KBM-7 (cell line): ENCODE data around the gene DSCAML1.

Source experiments
- DNase-seq: peaks from one replicate; pipeline ENCODE4 v3.0.0-alpha.2; 2015
- in situ Hi-C: fragments of 300-500 bp; cut with MboI; formaldehyde crosslinking; loops from 2 replicates; pipeline ENCODE4 v1.14.3; 2020; ENCODE audit warnings: low sequenced_read_pairs, low pct_unique_long_range_greater_than_20kb, mixed read lengths

DSCAML1 gene

DNA sequence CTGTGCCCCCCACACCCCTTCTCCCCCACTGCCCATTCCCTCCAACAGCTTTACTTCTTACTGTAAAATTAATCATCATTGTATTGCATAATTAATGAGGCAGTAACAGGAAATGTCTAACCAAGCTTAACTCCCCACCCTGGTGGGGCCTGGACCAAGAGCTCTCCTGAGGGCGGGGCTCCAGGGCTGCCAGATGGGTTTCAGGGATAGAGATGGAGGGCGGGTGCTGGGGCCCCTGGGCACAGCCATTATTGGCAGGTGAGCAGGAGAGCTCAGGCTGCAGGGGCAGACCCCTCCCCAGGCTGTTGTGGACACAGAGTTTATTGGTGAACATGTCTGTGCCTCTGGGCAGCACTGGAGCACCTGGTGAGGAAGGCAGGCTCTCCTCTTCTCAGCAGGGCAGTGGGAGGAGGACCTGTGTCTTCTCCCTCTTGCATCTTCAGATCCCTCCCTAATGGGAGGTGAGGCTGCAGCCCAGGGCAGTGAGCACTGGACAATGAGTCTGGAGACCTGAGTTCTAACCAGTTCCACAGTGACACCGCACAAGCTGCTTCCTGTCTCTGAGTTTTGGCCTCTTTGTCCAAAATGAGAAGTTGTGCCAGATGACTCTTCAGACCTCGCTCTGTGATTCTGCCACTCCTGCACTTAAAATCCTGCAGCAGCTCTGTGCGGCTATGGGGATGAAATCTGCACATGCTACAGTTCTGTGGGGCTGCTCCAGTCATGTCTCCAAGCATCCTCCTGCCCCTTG is 236.1 kb downstream of the DSCAML1 start:
- no peak for DNase-seq
- in situ Hi-C loops = no loop called here

DNA sequence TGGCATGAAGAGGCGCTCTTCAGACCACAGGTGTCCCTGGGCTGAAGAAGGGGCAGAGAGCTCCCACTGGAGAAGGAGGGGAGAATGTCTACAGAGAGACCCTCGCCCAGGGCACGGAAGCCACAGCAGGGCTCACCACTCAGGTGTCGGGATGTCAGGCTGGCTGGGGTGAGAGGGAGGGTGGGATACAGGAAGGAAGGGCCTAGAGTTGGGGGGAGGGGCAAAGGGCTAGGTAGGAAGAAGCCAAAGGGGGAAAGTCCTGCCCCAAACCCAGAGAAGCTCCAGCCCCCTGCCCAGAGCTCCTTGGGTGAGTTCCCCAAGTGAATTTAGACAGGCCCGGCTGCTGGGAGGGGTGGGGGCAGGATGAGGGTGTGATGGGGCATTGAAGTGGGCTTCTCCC is 237.3 kb downstream of the DSCAML1 start:
- DNase-seq = no peak
- in situ Hi-C loops = no loop called here

DNA sequence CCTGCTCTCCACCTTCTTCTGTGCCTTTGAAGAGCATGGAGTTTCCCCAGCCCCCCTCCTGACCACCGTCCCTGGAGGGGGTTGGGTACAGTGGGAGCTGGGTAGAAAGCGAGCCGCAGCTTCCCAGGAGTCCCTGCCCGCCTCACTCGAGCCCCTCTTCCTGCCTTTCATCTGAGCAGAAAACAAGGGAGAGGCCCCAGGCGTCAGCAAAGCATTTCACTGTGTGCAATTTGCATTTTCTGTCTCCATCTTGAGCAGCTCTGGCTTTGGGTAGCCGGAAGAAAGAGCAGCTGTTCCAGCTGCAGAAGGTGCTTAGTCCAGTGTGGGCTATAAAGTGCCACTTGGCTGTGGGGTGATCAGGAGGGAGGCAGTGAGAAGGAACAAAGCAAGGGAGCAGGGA is 239.7 kb downstream of the DSCAML1 start:
- DNase-seq = no peak

GRCh38 chr11:117554601-117555333 is 242.2 kb downstream of the DSCAML1 start:
- no peak for DNase-seq
- in situ Hi-C loops = no loop called here

More for the DNA sequence above, 239.7 kb downstream of the DSCAML1 start:
- in situ Hi-C loops = no loop called here

DNA sequence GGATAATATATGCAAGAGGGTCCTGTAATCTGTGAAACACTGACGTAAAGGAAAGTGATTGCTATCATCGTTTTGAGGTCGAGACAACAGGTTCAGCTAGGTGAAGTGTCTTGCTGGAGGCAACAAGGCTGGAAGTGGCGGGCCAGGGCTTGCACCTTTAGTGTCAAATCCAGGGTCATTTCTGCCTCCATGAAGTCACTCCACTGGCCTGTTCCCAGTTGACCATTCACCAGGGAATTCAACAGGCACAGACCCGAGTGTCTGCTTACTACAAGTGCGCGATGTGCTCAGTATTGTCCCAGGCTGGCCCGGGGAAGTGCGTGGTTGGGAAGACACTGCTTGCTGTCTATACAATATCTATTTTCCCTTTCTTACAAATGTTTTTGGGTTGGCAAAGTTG is 244.4 kb downstream of the DSCAML1 start:
- DNase-seq = no peak
- in situ Hi-C loops = no loop called here

- no peak for DNase-seq
- in situ Hi-C loops = no loop called here
Observed at GRCh38 chr11:117551761-117552343, 245.2 kb downstream of the DSCAML1 start.

DNA sequence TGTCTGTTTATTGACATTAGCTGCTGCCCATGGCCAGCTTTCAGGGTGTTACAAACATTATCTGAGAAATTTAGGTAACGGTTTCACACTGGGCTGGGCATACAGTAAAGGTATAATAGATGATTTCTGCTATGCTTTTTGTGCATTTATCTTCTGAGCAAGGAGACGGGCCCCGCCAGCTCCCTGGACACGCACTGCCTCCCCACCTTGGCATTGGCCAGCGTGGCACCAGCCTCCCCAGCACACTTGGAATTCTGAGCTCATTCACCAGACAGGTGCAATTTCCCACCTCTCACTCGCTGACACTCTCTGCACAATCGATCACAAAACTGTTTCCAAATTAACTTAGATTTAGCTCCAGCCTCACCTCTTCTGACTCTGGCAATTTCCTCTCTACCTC is 246.6 kb downstream of the DSCAML1 start:
- in situ Hi-C loops = no loop called here
- no peak for DNase-seq

- DNase-seq = no peak
- in situ Hi-C loops = no loop called here
Observed at GRCh38 chr11:117549417-117549816, 247.6 kb downstream of the DSCAML1 start.

- in situ Hi-C loops = no loop called here
- DNase-seq = no peak
Observed at GRCh38 chr11:117548876-117549275, 248.1 kb downstream of the DSCAML1 start.

- in situ Hi-C loops = no loop called here
Observed at GRCh38 chr11:117547946-117548345, 249.1 kb downstream of the DSCAML1 start.

GRCh38 chr11:117547195-117547850 is 249.7 kb downstream of the DSCAML1 start:
- in situ Hi-C loops = no loop called here
- no peak for DNase-seq

More at GRCh38 chr11:117547946-117548345, 249.1 kb downstream of the DSCAML1 start:
- DNase-seq = no peak

- DNase-seq = no peak
- in situ Hi-C loops = no loop called here
Observed at GRCh38 chr11:117546431-117547194, 250.4 kb downstream of the DSCAML1 start.

DNA sequence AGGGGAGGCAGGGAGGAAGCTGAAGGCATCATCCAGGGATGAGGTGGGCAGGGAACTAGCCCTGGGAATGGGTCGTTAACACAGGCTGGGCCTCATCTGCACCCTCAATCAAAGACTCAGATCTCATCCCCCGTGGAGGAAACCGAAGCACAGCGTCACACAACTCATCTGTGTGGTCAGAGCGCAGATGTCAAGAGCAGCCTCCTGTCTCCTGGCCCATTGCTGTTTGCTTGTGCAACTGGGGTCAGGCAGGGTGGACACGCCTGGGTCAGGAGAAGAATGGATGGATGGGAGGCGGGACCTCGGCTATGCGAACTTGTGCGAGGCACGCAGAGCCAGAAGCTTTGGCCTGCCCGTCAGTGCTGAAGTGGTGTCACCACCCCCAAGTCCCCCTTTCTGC is 251.3 kb downstream of the DSCAML1 start:
- in situ Hi-C loops = no loop called here
- DNase-seq = no peak

DNA sequence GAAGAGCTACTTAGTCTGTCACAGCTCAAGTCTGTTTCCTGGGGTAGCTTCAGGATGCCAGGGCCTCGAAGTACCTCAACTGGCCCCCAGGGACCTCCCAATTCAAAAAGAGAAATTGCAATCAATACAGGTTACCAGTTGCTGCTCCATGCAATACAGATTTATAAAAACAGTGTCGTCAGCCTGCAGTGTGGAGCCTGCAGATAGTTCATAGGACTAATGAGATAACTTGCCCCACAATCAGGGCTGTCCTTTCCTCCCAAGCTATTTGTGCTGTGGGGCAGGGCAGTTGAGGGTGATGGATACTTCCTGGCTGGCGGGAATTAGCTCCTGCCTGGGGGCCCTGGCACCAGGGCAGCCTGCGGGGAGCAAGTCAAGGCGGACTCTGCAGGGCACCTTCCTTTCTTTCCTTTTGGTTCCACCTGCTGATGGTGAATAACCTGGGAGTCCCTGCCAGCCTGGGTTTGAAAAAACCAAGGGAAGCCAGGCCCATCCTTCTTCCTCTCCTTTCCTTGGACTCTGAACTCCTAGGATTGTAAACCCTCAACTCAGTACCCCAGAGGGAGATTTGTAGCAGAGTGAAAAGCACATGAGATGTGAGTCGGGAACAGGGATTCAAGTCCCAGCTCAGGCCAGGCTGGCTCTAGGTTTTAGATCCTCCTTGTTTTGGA is 252.8 kb downstream of the DSCAML1 start:
- DNase-seq = no peak
- in situ Hi-C loops = no loop called here

DNA sequence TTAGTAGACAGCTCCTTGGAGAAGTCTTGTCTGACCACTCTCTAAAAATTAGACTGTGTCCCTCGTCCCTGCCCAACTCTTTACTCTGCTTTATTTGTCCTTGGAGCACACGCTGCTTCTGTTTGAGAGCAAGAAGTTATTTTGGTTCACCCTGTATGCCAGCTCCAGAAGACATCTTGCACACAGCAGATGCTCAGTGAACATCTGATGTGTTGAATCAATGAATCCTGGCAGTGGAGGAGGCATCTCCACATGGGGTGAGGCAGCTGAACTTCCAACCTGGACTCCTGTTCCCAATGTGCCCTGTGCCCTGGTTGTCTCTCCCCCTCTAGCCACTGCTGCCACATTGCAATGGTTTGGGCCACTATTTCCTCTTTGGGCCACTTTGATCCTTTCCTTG is 255.8 kb downstream of the DSCAML1 start:
- no peak for DNase-seq
- in situ Hi-C loops = no loop called here

DNA sequence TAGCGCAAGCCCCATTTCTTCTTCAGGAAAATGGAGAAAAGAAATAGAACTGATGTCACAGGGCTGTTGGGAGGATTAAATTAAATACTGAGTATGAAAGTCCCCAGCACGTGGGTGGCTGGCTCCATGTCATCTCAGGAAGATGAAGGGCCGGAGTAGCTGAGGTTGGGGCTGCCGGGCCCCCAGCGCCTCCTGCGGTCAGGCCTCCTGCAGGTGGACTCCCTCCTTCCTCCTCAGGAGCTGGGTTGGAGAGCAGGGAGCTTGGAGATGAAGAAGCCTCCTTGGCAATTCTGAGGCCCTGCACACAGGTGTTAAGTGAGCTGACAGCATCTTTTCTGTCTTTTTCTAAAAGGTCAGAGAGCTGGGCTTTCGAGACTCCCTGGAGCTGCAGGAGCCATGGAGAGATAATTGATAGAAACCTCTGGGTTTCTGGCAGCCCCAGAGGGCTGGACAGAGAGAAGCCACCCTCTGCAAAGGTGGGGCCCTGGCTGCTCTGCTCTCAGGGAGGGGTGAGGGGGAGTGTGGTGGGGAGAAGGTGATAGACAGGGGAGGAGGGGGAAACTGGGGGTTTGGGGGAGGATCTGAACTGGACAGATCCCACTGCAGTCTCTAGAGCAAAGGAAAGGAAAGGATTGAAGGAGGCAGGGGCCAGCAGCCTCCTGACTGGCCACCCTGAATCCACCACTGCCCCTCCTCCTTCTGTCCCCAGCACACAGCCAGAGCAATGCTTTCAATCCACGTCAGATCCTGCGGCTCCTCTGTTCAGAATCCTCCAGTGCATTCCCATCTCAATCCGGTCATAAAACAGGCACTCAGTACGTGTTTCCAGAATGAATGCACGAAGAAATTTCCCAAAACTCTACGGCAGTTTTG is 258.5 kb downstream of the DSCAML1 start:
- in situ Hi-C loops = no loop called here
- no peak for DNase-seq

DNA sequence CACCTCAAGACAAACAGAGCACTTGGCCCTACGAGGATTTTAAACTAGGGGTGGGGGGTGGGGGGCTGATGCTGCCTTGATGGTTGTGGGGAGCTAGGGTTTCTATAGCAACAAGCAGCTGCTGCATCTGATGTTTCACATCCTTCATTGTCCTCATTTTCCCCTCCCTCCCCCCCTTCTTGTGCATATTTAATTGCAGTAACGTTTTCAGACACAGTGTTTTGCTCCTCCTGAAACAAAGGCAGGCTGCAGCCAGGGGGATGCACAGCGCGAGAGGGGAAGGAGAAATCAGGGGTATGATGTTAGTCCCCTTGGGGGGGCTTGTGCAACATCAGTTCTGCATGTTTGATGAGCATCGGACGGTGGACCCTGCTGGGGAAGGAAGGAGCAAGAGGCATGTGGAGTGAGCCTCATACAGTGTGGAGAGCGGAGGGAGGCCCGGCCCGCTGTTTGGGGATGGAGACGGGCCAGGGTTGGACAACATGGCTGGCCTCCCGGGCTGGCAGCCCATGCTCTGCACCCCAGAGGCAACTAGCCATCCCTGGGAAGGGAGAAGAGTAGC is 261.1 kb downstream of the DSCAML1 start:
- in situ Hi-C loops = no loop called here

More for the DNA sequence above, 261.1 kb downstream of the DSCAML1 start:
- DNase-seq = no peak
